WI38 (cell line): ENCODE data around the gene CDA.
A peak's percentile ranks its signal among the peaks of the same experiment; 100 is the strongest.

Source experiments
- H3K4me3 ChIP-seq: 2 replicates; pipeline ENCODE4 v1.5.1; 2011; ENCODE audit warnings: low read depth, mild to moderate bottlenecking, control low read depth, low read length
- CTCF ChIP-seq: IDR thresholded peaks from 2 replicates; pipeline ENCODE4 v1.5.1; 2012; ENCODE audit warnings: low read depth, mild to moderate bottlenecking, control low read depth, low read length

The CDA gene

GRCh38 chr1:20662110-20662475, 73.2 kb downstream of the CDA start:
- no peak for TF ChIP-seq CTCF
- H3K4me3 ChIP-seq, result peak overlapping the region; percentile 97

GRCh38 chr1:20663365-20663764, 74.5 kb downstream of the CDA start:
- no peak for TF ChIP-seq CTCF
- H3K4me3 ChIP-seq, result no peak overlapping the region

GRCh38 chr1:20663969-20664715, 75.2 kb downstream of the CDA start:
- no peak for TF ChIP-seq CTCF
- H3K4me3 ChIP-seq, result no peak overlapping the region

- H3K4me3 ChIP-seq, result no peak overlapping the region
- no peak for TF ChIP-seq CTCF
Measured at GRCh38 chr1:20665726-20666125, 76.8 kb downstream of the CDA start.

GRCh38 chr1:20666146-20666545, 77.2 kb downstream of the CDA start:
- no peak overlapping the region for H3K4me3 ChIP-seq
- TF ChIP-seq CTCF, result no peak

GRCh38 chr1:20666804-20667203, 77.9 kb downstream of the CDA start:
- no peak for TF ChIP-seq CTCF
- H3K4me3 ChIP-seq, result no peak overlapping the region
